ENCODE measurements around the gene RILP. TPM values are rescaled to one million over a fixed set of nuclear protein-coding genes. Genes with fewer than 3 reads are reported as not detected.

Gene RILP
- total RNA-seq, 2 donors from 2014 or later: 16.1 to 38.9 TPM

GRCh38 chr17:1606352-1606985 is 43.2 kb downstream of the RILP start:
- Histone ChIP-seq H3K27me3 (replicated peaks; ENCODE audit: insufficient read depth) (no peaks in the 10 kb centered on the region), H3K27ac (peak overlapping the region in 1 of 2 donors; percentile 49), H3K9me3 (no peaks in the 10 kb centered on the region), H3K4me3 (no peak overlapping the region), H3K36me3 (no peaks in the 10 kb centered on the region), H3K4me1 (ENCODE audit: control insufficient read depth in 1 of 2, low read depth in 2 of 2) (peaks cover 0 to 7% of the 10 kb centered on the region in 2 donors)
- no peak for TF ChIP-seq CTCF (IDR thresholded peaks at IDR 0.05)
- DNase-seq (ENCODE audit: low spot score) (no peak), ATAC-seq (ENCODE audit: insufficient number of reproducible peaks, low FRiP score, low read depth) (no peak)

GRCh38 chr17:1605681-1606351 is 43.9 kb downstream of the RILP start:
- TF ChIP-seq CTCF (IDR thresholded peaks at IDR 0.05): no peak
- DNase-seq (ENCODE audit: low spot score) (no peak), ATAC-seq (ENCODE audit: insufficient number of reproducible peaks, low FRiP score, low read depth) (no peak)
- no peaks in the 10 kb centered on the region for H3K9me3 ChIP-seq
- H3K27me3 ChIP-seq (replicated peaks; ENCODE audit: insufficient read depth): no peaks in the 10 kb centered on the region
- peak overlapping the region in 1 of 2 donors; percentile 17 for H3K27ac ChIP-seq
- H3K4me1 ChIP-seq (ENCODE audit: control insufficient read depth in 1 of 2, low read depth in 2 of 2): peaks cover 0 to under 1% of the 10 kb centered on the region in 2 donors
- no peak overlapping the region for H3K4me3 ChIP-seq
- H3K36me3 ChIP-seq: no peaks in the 10 kb centered on the region

- Histone ChIP-seq H3K4me1 (ENCODE audit: control insufficient read depth in 1 of 2, low read depth in 2 of 2) (no peaks in the 10 kb centered on the region), H3K27ac (no peak overlapping the region), H3K9me3 (no peaks in the 10 kb centered on the region), H3K4me3 (no peak overlapping the region), H3K36me3 (no peaks in the 10 kb centered on the region), H3K27me3 (replicated peaks; ENCODE audit: insufficient read depth) (no peaks in the 10 kb centered on the region)
- TF ChIP-seq CTCF (IDR thresholded peaks at IDR 0.05): no peak
- ATAC-seq (ENCODE audit: insufficient number of reproducible peaks, low FRiP score, low read depth): no peak
- DNase-seq (ENCODE audit: low spot score): no peak
These were observed 44.7 kb downstream of the RILP start for GRCh38 chr17:1604831-1605528.

GRCh38 chr17:1601571-1601970 is 48.1 kb downstream of the RILP start:
- Histone ChIP-seq H3K27ac (no peak overlapping the region), H3K36me3 (no peaks in the 10 kb centered on the region), H3K27me3 (replicated peaks; ENCODE audit: insufficient read depth) (no peaks in the 10 kb centered on the region), H3K4me1 (ENCODE audit: control insufficient read depth in 1 of 2, low read depth in 2 of 2) (no peaks in the 10 kb centered on the region), H3K4me3 (no peak overlapping the region), H3K9me3 (no peaks in the 10 kb centered on the region)
- ATAC-seq (ENCODE audit: insufficient number of reproducible peaks, low FRiP score, low read depth): no peak
- TF ChIP-seq CTCF (IDR thresholded peaks at IDR 0.05): no peak
- DNase-seq (ENCODE audit: low spot score): no peak

GRCh38 chr17:1598399-1599095 is 51.1 kb downstream of the RILP start:
- ATAC-seq (ENCODE audit: insufficient number of reproducible peaks, low FRiP score, low read depth) (no peak), DNase-seq (ENCODE audit: low spot score) (no peak)
- no peak overlapping the region for H3K4me3 ChIP-seq
- no peaks in the 10 kb centered on the region for H3K27me3 ChIP-seq (replicated peaks; ENCODE audit: insufficient read depth)
- no peak for TF ChIP-seq CTCF (IDR thresholded peaks at IDR 0.05)
- H3K4me1 ChIP-seq (ENCODE audit: control insufficient read depth in 1 of 2, low read depth in 2 of 2): peaks cover 1 to 6% of the 10 kb centered on the region in 2 donors
- H3K36me3 ChIP-seq: no peaks in the 10 kb centered on the region
- no peaks in the 10 kb centered on the region for H3K9me3 ChIP-seq
- no peak overlapping the region for H3K27ac ChIP-seq

All from thoracic aorta (tissue), 2 donors.